HepG2 (cell line): ENCODE results near the gene REEP6. TPM values are rescaled to one million over a fixed set of nuclear protein-coding genes. Genes with fewer than 3 reads are reported as not detected.
A peak's percentile ranks its signal among the peaks of the same experiment; 100 is the strongest.

Source experiments
- AGO2 ChIP-seq: fragments of 200-400 bp; formaldehyde crosslinking; optimal IDR thresholded peaks from 2 replicates; pipeline ENCODE3; 2017; ENCODE audit warnings: mild to moderate bottlenecking, low read depth, low read length, moderate library complexity
- GATAD1 ChIP-seq: IDR thresholded peaks from 2 replicates; pipeline ENCODE4 v1.6.1; 2016; ENCODE audit warnings: missing genetic modification reagents, missing compliant biosample characterization
- PRPF4 ChIP-seq: fragments of 200-400 bp; formaldehyde crosslinking; IDR thresholded peaks from 2 replicates; pipeline ENCODE4 v1.6.1; 2016; ENCODE audit warnings: low read length, low read depth; ENCODE audit not compliant: poor library complexity, severe bottlenecking
- ZFY ChIP-seq: sonication (generic); formaldehyde crosslinking; IDR thresholded peaks from 2 replicates; pipeline ENCODE4 v1.4.0; 2020; ENCODE audit warnings: missing genetic modification reagents
- ZNF605 ChIP-seq: sonication (generic); formaldehyde crosslinking; IDR thresholded peaks from 2 replicates; pipeline ENCODE4 v1.8.0; 2022; ENCODE audit warnings: mild to moderate bottlenecking, missing genetic modification reagents
- ZNF782 ChIP-seq: sonication (generic); formaldehyde crosslinking; IDR thresholded peaks from 2 replicates; pipeline ENCODE4 v1.4.0; 2020; ENCODE audit warnings: missing genetic modification reagents, mild to moderate bottlenecking, borderline replicate concordance
- ZNF83 ChIP-seq: sonication (generic); formaldehyde crosslinking; IDR thresholded peaks from 2 replicates; pipeline ENCODE4 v1.4.0; 2020; ENCODE audit warnings: missing genetic modification reagents, mild to moderate bottlenecking, borderline replicate concordance
- polyA plus RNA-seq, 8 experiments: library from polyadenylated mRNA; depleted of rRNA in 3 of 8; stranded (reverse) in 7 of 8; unstranded in 1 of 8; fragments of >200 nt; fragmentation: Illumina TruSeq in 4 of 8; extraction: Trizol in 4 of 8; gene quantifications; 2 replicates each; pipeline versions ENCODE4 v1.2.1 to v1.2.3, GENCODE V29; 2011 to 2016; ENCODE audit warnings: low read depth in 4 of 8, missing spikeins in 1 of 8, mixed read lengths in 1 of 8; ENCODE audit not compliant: insufficient read depth in 1 of 8
- total RNA-seq, 5 experiments: library from RNA; depleted of rRNA; stranded (reverse); fragments of >200 nt; fragmentation: Illumina TruSeq; extraction: Trizol; gene quantifications; 2 replicates each; pipeline ENCODE4 v1.2.3, GENCODE V29; 2016; ENCODE audit warnings: low read depth in 1 of 5
- TF ChIP-seq, protein P1 (sequence below): sonication (generic); formaldehyde crosslinking; IDR thresholded peaks from 2 replicates; pipeline ENCODE4 v1.8.1; 2023; ENCODE audit warnings: mild to moderate bottlenecking, missing genetic modification reagents, borderline replicate concordance
- TF ChIP-seq, protein P2 (sequence below): sonication (generic); formaldehyde crosslinking; IDR thresholded peaks from 2 replicates; pipeline ENCODE4 v1.4.0; 2020; ENCODE audit warnings: missing genetic modification reagents, borderline replicate concordance
- TF ChIP-seq, protein P3 (sequence below): sonication (generic); formaldehyde crosslinking; IDR thresholded peaks from 2 replicates; pipeline ENCODE4 v1.5.1; 2020; ENCODE audit warnings: mild to moderate bottlenecking, missing genetic modification reagents, borderline replicate concordance
- TF ChIP-seq, protein P4 (sequence below): sonication (generic); formaldehyde crosslinking; IDR thresholded peaks from 2 replicates; pipeline ENCODE4 v1.4.0; 2020; ENCODE audit warnings: missing genetic modification reagents

The REEP6 gene
- total and polyA plus RNA-seq, 2 of the 13 experiments (the other 11 are each of a cell fraction or from before 2014, with no cell fraction given), result 10.0 to 28.8 TPM

DNA sequence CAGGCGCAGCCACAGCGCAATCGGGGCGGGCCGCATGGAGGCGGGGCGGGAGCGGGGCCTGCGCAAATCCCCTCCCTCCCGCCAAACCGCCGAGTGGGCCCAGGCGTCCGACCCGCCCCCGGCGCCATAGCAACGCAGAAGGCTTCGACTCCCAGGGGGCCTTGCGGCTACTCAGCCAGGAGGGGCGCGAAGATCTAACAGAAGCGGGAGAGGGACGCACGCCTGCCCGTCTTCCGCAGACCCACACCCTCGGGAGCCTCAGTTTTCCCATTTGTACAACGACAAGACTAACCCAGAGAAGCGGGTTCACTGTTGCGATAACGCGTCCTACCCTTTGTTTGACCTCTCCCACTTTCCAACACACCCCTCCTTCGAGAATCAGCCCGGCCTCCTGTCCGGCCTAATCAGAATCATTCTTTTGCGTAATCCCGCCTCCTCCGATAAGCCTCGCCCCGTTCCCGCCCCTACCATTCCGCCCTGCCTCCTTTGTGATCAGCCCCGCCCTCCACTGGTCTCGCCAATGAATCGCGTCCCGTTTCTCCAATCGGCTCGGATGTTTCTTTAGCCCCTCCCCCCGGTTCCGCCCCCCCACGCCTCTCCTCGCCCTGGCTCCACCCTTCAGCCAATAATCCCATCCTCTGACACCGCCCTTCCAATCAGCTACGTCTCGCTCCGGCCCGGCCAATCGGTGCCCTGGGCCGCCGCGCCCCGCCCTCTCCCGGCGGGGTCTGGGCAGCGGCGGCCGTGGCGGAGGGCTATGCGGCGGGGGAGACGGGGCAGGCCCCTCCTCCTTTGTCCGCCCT, 469 bp upstream of the REEP6 start, which contains the start of gene PCSK4 (continued):
- TF ChIP-seq, protein P1, sequence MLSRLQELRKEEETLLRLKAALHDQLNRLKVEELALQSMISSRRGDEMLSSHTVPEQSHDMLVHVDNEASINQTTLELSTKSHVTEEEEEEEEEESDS (CRISPR knock-in tag), result 0 out of 2 replicates have a peak, but pooled peaks have one; percentile 74
- TF ChIP-seq, protein P2, sequence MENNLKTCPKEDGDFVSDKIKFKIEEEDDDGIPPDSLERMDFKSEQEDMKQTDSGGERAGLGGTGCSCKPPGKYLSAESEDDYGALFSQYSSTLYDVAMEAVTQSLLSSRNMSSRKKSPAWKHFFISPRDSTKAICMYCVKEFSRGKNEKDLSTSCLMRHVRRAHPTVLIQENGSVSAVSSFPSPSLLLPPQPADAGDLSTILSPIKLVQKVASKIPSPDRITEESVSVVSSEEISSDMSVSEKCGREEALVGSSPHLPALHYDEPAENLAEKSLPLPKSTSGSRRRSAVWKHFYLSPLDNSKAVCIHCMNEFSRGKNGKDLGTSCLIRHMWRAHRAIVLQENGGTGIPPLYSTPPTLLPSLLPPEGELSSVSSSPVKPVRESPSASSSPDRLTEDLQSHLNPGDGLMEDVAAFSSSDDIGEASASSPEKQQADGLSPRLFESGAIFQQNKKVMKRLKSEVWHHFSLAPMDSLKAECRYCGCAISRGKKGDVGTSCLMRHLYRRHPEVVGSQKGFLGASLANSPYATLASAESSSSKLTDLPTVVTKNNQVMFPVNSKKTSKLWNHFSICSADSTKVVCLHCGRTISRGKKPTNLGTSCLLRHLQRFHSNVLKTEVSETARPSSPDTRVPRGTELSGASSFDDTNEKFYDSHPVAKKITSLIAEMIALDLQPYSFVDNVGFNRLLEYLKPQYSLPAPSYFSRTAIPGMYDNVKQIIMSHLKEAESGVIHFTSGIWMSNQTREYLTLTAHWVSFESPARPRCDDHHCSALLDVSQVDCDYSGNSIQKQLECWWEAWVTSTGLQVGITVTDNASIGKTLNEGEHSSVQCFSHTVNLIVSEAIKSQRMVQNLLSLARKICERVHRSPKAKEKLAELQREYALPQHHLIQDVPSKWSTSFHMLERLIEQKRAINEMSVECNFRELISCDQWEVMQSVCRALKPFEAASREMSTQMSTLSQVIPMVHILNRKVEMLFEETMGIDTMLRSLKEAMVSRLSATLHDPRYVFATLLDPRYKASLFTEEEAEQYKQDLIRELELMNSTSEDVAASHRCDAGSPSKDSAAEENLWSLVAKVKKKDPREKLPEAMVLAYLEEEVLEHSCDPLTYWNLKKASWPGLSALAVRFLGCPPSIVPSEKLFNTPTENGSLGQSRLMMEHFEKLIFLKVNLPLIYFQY (CRISPR knock-in tag), result peak; percentile 53; the same call in 1 of the 2 replicates
- TF ChIP-seq ZNF83 (CRISPR knock-in tag) (0 out of 2 replicates have a peak, but pooled peaks have one; percentile 36), GATAD1 (CRISPR knock-in tag) (peak; percentile 37; the same call in 1 of the 2 replicates), PRPF4 (no peak), ZNF605 (CRISPR knock-in tag) (peak; percentile 81; the same call in 1 of the 2 replicates), ZNF782 (CRISPR knock-in tag) (0 out of 2 replicates have a peak, but pooled peaks have one; percentile 14), AGO2 (no peak), ZFY (CRISPR knock-in tag) (no peak; the same call in 1 of the 2 replicates)
- TF ChIP-seq, protein P3, sequence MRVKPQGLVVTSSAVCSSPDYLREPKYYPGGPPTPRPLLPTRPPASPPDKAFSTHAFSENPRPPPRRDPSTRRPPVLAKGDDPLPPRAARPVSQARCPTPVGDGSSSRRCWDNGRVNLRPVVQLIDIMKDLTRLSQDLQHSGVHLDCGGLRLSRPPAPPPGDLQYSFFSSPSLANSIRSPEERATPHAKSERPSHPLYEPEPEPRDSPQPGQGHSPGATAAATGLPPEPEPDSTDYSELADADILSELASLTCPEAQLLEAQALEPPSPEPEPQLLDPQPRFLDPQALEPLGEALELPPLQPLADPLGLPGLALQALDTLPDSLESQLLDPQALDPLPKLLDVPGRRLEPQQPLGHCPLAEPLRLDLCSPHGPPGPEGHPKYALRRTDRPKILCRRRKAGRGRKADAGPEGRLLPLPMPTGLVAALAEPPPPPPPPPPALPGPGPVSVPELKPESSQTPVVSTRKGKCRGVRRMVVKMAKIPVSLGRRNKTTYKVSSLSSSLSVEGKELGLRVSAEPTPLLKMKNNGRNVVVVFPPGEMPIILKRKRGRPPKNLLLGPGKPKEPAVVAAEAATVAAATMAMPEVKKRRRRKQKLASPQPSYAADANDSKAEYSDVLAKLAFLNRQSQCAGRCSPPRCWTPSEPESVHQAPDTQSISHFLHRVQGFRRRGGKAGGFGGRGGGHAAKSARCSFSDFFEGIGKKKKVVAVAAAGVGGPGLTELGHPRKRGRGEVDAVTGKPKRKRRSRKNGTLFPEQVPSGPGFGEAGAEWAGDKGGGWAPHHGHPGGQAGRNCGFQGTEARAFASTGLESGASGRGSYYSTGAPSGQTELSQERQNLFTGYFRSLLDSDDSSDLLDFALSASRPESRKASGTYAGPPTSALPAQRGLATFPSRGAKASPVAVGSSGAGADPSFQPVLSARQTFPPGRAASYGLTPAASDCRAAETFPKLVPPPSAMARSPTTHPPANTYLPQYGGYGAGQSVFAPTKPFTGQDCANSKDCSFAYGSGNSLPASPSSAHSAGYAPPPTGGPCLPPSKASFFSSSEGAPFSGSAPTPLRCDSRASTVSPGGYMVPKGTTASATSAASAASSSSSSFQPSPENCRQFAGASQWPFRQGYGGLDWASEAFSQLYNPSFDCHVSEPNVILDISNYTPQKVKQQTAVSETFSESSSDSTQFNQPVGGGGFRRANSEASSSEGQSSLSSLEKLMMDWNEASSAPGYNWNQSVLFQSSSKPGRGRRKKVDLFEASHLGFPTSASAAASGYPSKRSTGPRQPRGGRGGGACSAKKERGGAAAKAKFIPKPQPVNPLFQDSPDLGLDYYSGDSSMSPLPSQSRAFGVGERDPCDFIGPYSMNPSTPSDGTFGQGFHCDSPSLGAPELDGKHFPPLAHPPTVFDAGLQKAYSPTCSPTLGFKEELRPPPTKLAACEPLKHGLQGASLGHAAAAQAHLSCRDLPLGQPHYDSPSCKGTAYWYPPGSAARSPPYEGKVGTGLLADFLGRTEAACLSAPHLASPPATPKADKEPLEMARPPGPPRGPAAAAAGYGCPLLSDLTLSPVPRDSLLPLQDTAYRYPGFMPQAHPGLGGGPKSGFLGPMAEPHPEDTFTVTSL (CRISPR knock-in tag), result no peak
- TF ChIP-seq, protein P4, sequence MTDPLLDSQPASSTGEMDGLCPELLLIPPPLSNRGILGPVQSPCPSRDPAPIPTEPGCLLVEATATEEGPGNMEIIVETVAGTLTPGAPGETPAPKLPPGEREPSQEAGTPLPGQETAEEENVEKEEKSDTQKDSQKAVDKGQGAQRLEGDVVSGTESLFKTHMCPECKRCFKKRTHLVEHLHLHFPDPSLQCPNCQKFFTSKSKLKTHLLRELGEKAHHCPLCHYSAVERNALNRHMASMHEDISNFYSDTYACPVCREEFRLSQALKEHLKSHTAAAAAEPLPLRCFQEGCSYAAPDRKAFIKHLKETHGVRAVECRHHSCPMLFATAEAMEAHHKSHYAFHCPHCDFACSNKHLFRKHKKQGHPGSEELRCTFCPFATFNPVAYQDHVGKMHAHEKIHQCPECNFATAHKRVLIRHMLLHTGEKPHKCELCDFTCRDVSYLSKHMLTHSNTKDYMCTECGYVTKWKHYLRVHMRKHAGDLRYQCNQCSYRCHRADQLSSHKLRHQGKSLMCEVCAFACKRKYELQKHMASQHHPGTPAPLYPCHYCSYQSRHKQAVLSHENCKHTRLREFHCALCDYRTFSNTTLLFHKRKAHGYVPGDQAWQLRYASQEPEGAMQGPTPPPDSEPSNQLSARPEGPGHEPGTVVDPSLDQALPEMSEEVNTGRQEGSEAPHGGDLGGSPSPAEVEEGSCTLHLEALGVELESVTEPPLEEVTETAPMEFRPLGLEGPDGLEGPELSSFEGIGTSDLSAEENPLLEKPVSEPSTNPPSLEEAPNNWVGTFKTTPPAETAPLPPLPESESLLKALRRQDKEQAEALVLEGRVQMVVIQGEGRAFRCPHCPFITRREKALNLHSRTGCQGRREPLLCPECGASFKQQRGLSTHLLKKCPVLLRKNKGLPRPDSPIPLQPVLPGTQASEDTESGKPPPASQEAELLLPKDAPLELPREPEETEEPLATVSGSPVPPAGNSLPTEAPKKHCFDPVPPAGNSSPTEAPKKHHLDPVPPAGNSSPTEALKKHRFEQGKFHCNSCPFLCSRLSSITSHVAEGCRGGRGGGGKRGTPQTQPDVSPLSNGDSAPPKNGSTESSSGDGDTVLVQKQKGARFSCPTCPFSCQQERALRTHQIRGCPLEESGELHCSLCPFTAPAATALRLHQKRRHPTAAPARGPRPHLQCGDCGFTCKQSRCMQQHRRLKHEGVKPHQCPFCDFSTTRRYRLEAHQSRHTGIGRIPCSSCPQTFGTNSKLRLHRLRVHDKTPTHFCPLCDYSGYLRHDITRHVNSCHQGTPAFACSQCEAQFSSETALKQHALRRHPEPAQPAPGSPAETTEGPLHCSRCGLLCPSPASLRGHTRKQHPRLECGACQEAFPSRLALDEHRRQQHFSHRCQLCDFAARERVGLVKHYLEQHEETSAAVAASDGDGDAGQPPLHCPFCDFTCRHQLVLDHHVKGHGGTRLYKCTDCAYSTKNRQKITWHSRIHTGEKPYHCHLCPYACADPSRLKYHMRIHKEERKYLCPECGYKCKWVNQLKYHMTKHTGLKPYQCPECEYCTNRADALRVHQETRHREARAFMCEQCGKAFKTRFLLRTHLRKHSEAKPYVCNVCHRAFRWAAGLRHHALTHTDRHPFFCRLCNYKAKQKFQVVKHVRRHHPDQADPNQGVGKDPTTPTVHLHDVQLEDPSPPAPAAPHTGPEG (CRISPR knock-in tag), result no peak
